HepG2 (cell line): ENCODE results near the gene FILIP1. TPM values are rescaled to one million over a fixed set of nuclear protein-coding genes. Genes with fewer than 3 reads are reported as not detected.

Experiments used
- CHD4 ChIP-seq: fragments of 200-600 bp; sonication (generic); IDR thresholded peaks from 2 replicates; pipeline ENCODE4 v1.7.0; 2017; ENCODE audit warnings: mild to moderate bottlenecking, low read length, borderline replicate concordance
- GTF2F1 ChIP-seq: fragments of 150-350 bp; IDR thresholded peaks from 2 replicates; pipeline ENCODE4 v1.6.1; 2014; ENCODE audit warnings: low read length
- HHEX ChIP-seq: IDR thresholded peaks from 2 replicates; pipeline ENCODE4 v1.6.1; 2016; ENCODE audit warnings: control low read depth
- HMG20B ChIP-seq: conservative IDR thresholded peaks from 2 replicates; pipeline ENCODE4 v1.6.1; 2016; ENCODE audit warnings: missing genetic modification reagents, missing compliant biosample characterization
- HNF4A ChIP-seq: sonication (generic); formaldehyde crosslinking; IDR thresholded peaks from 2 replicates; pipeline ENCODE4 v1.4.0; 2020; ENCODE audit warnings: missing genetic modification reagents
- MAFG ChIP-seq: sonication (generic); formaldehyde crosslinking; IDR thresholded peaks from 2 replicates; pipeline ENCODE4 v1.5.1; 2020; ENCODE audit warnings: mild to moderate bottlenecking, missing genetic modification reagents
- MATR3 ChIP-seq: sonication (generic); formaldehyde crosslinking; IDR thresholded peaks from 2 replicates; pipeline ENCODE4 v1.4.0; 2020; ENCODE audit warnings: missing genetic modification reagents
- MTF1 ChIP-seq: sonication (generic); formaldehyde crosslinking; IDR thresholded peaks from 2 replicates; pipeline ENCODE4 v1.5.0; 2020; ENCODE audit warnings: missing genetic modification reagents
- SRY ChIP-seq: sonication (generic); formaldehyde crosslinking; IDR thresholded peaks from 2 replicates; pipeline ENCODE4 v1.8.0; 2022; ENCODE audit warnings: mild to moderate bottlenecking, missing genetic modification reagents
- WIZ ChIP-seq: sonication (generic); formaldehyde crosslinking; IDR thresholded peaks from 2 replicates; pipeline ENCODE4 v1.5.1; 2020; ENCODE audit warnings: mild to moderate bottlenecking, missing genetic modification reagents
- ZFP37 ChIP-seq: sonication (generic); formaldehyde crosslinking; IDR thresholded peaks from 2 replicates; pipeline ENCODE4 v1.4.0; 2020; ENCODE audit warnings: missing genetic modification reagents, borderline replicate concordance
- ZNF30 ChIP-seq: sonication (generic); formaldehyde crosslinking; IDR thresholded peaks from 2 replicates; pipeline ENCODE4 v1.5.0; 2020; ENCODE audit warnings: mild to moderate bottlenecking, missing genetic modification reagents
- ZNF33B ChIP-seq: sonication (generic); formaldehyde crosslinking; IDR thresholded peaks from 2 replicates; pipeline ENCODE4 v1.5.1; 2020; ENCODE audit warnings: mild to moderate bottlenecking, missing genetic modification reagents
- ZNF737 ChIP-seq: sonication (generic); formaldehyde crosslinking; IDR thresholded peaks from 2 replicates; pipeline ENCODE4 v1.5.0; 2020; ENCODE audit warnings: missing genetic modification reagents, mild to moderate bottlenecking, borderline replicate concordance
- ZNF749 ChIP-seq: sonication (generic); formaldehyde crosslinking; IDR thresholded peaks from 2 replicates; pipeline ENCODE4 v1.8.0; 2022; ENCODE audit warnings: mild to moderate bottlenecking, missing genetic modification reagents, moderate library complexity, borderline replicate concordance
- ZNF883 ChIP-seq: sonication (generic); formaldehyde crosslinking; IDR thresholded peaks from 2 replicates; pipeline ENCODE4 v1.5.1; 2020; ENCODE audit warnings: mild to moderate bottlenecking, missing genetic modification reagents; ENCODE audit errors: not compliant biosample characterization
- ZSCAN31 ChIP-seq: sonication (generic); formaldehyde crosslinking; IDR thresholded peaks from 2 replicates; pipeline ENCODE4 v1.5.0; 2020; ENCODE audit warnings: low read depth, mild to moderate bottlenecking, missing genetic modification reagents
- polyA plus RNA-seq, 8 experiments: library from polyadenylated mRNA; depleted of rRNA in 3 of 8; stranded (reverse) in 7 of 8; unstranded in 1 of 8; fragments of >200 nt; fragmentation: Illumina TruSeq in 4 of 8; extraction: Trizol in 4 of 8; gene quantifications; 2 replicates each; pipeline versions ENCODE4 v1.2.1 to v1.2.3, GENCODE V29; 2011 to 2016; ENCODE audit warnings: low read depth in 4 of 8, missing spikeins in 1 of 8, mixed read lengths in 1 of 8; ENCODE audit not compliant: insufficient read depth in 1 of 8
- total RNA-seq, 5 experiments: library from RNA; depleted of rRNA; stranded (reverse); fragments of >200 nt; fragmentation: Illumina TruSeq; extraction: Trizol; gene quantifications; 2 replicates each; pipeline ENCODE4 v1.2.3, GENCODE V29; 2016; ENCODE audit warnings: low read depth in 1 of 5
- TF ChIP-seq, protein P1 (sequence below): sonication (generic); formaldehyde crosslinking; IDR thresholded peaks from 2 replicates; pipeline ENCODE4 v1.4.0; 2020; ENCODE audit warnings: mild to moderate bottlenecking, low read depth, missing genetic modification reagents
- TF ChIP-seq, protein P2 (sequence below): sonication (generic); formaldehyde crosslinking; IDR thresholded peaks from 2 replicates; pipeline ENCODE4 v1.5.0; 2020; ENCODE audit warnings: mild to moderate bottlenecking, missing genetic modification reagents
- TF ChIP-seq, protein P3 (sequence below): sonication (generic); formaldehyde crosslinking; conservative IDR thresholded peaks from 2 replicates; pipeline ENCODE4 v1.8.0; 2022; ENCODE audit warnings: low read depth, missing genetic modification reagents
- TF ChIP-seq, protein P4 (sequence below): sonication (generic); formaldehyde crosslinking; IDR thresholded peaks from 2 replicates; pipeline ENCODE4 v1.4.0; 2020; ENCODE audit warnings: low read depth, mild to moderate bottlenecking, missing genetic modification reagents

FILIP1 gene
- total and polyA plus RNA-seq, 2 of the 13 experiments (the other 11 are each of a cell fraction or from before 2014, with no cell fraction given): not detected

DNA sequence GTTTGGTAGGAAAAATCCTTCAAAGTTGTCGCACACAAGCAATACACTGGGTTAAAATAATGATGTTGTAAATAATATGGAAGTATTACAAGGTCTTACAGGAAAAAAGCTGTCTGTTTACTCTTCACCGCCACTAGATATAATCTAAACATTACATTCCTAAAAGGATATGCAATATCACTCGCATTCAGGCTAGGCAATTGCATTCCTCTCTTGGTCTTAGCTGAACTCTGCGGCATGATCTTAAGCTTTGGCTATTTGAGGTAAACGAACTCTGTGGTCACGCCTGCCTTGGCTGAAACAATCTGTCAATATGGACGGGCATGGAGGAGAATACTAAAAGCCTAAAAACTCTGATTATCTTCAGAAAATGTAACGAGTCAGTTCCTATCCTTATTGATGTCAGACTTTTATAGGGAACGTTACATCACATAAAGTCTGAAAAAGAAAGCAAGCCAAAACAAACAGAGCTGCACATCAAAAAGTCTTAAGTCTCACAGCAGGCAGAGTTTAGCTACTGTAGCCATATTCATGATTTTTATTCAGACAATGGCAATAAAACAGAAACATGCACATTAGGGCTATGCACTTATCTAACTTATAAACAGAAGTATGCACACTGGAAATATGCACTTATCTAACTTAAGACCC, 30.8 kb upstream of the FILIP1 start (continued):
- TF ChIP-seq, protein P1, sequence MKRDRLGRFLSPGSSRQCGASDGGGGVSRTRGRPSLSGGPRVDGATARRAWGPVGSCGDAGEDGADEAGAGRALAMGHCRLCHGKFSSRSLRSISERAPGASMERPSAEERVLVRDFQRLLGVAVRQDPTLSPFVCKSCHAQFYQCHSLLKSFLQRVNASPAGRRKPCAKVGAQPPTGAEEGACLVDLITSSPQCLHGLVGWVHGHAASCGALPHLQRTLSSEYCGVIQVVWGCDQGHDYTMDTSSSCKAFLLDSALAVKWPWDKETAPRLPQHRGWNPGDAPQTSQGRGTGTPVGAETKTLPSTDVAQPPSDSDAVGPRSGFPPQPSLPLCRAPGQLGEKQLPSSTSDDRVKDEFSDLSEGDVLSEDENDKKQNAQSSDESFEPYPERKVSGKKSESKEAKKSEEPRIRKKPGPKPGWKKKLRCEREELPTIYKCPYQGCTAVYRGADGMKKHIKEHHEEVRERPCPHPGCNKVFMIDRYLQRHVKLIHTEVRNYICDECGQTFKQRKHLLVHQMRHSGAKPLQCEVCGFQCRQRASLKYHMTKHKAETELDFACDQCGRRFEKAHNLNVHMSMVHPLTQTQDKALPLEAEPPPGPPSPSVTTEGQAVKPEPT (CRISPR knock-in tag): no peak
- TF ChIP-seq MATR3: no peak
- no peak for TF ChIP-seq ZSCAN31 (CRISPR knock-in tag)
- TF ChIP-seq SRY (CRISPR knock-in tag): no peak
- TF ChIP-seq CHD4: no peak
- TF ChIP-seq, protein P2, sequence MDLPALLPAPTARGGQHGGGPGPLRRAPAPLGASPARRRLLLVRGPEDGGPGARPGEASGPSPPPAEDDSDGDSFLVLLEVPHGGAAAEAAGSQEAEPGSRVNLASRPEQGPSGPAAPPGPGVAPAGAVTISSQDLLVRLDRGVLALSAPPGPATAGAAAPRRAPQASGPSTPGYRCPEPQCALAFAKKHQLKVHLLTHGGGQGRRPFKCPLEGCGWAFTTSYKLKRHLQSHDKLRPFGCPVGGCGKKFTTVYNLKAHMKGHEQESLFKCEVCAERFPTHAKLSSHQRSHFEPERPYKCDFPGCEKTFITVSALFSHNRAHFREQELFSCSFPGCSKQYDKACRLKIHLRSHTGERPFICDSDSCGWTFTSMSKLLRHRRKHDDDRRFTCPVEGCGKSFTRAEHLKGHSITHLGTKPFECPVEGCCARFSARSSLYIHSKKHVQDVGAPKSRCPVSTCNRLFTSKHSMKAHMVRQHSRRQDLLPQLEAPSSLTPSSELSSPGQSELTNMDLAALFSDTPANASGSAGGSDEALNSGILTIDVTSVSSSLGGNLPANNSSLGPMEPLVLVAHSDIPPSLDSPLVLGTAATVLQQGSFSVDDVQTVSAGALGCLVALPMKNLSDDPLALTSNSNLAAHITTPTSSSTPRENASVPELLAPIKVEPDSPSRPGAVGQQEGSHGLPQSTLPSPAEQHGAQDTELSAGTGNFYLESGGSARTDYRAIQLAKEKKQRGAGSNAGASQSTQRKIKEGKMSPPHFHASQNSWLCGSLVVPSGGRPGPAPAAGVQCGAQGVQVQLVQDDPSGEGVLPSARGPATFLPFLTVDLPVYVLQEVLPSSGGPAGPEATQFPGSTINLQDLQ (CRISPR knock-in tag): no peak
- no peak for TF ChIP-seq ZNF883 (CRISPR knock-in tag)
- peak; percentile 91 for TF ChIP-seq HHEX (CRISPR knock-in tag)
- TF ChIP-seq, protein P3, sequence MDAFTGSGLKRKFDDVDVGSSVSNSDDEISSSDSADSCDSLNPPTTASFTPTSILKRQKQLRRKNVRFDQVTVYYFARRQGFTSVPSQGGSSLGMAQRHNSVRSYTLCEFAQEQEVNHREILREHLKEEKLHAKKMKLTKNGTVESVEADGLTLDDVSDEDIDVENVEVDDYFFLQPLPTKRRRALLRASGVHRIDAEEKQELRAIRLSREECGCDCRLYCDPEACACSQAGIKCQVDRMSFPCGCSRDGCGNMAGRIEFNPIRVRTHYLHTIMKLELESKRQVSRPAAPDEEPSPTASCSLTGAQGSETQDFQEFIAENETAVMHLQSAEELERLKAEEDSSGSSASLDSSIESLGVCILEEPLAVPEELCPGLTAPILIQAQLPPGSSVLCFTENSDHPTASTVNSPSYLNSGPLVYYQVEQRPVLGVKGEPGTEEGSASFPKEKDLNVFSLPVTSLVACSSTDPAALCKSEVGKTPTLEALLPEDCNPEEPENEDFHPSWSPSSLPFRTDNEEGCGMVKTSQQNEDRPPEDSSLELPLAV (CRISPR knock-in tag): no peak
- TF ChIP-seq ZNF749 (CRISPR knock-in tag): no peak
- TF ChIP-seq HMG20B (CRISPR knock-in tag): peak; percentile 89
- TF ChIP-seq ZFP37 (CRISPR knock-in tag): no peak
- TF ChIP-seq, protein P4, sequence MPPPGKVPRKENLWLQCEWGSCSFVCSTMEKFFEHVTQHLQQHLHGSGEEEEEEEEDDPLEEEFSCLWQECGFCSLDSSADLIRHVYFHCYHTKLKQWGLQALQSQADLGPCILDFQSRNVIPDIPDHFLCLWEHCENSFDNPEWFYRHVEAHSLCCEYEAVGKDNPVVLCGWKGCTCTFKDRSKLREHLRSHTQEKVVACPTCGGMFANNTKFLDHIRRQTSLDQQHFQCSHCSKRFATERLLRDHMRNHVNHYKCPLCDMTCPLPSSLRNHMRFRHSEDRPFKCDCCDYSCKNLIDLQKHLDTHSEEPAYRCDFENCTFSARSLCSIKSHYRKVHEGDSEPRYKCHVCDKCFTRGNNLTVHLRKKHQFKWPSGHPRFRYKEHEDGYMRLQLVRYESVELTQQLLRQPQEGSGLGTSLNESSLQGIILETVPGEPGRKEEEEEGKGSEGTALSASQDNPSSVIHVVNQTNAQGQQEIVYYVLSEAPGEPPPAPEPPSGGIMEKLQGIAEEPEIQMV (CRISPR knock-in tag): no peak
- TF ChIP-seq MAFG: no peak
- no peak for TF ChIP-seq WIZ (CRISPR knock-in tag)
- TF ChIP-seq ZNF737 (CRISPR knock-in tag): no peak
- TF ChIP-seq ZNF33B: no peak
- TF ChIP-seq GTF2F1: no peak
- TF ChIP-seq HNF4A (CRISPR knock-in tag): peak; percentile 54
- TF ChIP-seq MTF1: no peak
- TF ChIP-seq ZNF30 (CRISPR knock-in tag): no peak
